Measurements from ENCODE around the gene MAPKAP1. TPM values are rescaled to one million over a fixed set of nuclear protein-coding genes. Genes with fewer than 3 reads are reported as not detected.
"Not testable (repeated sequence)": the region's sequence is repeated elsewhere in the genome, so short reads cannot be mapped to it uniquely, and the experiment has no call there.

MAPKAP1 gene
- total RNA-seq, 4 donors from 2014 or later = 76.5 to 141 (median 87.5) TPM

DNA sequence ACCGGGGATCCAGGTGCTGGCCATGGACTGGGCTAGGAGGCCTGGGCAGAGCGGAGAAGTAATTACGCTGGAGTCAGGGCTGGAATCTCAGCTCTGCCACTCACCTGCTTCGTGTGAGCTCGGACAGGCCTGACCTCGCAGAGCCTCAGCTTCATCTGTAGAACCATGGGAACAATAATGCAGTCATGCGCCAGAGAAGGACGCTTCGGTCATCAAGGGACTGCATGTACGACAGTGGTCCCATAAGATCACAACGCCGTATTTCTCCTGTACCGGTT, 300.3 kb downstream of the MAPKAP1 start:
- Histone ChIP-seq H3K9me3 (no peaks in the 10 kb centered on the region), H3K36me3 (no peaks in the 10 kb centered on the region), H3K4me1 (peaks cover 0 to 16% (median 0%) of the 10 kb centered on the region in 3 donors), H3K27me3 (no peaks in the 10 kb centered on the region), H3K27ac (no peak overlapping the region), H3K4me3 (no peak overlapping the region)
- WGBS, 2 donors (ENCODE audit: low coverage in 1 of 2) = 97% methylated on average over 6 of the region's 13 CpGs; no CpG with 5 or more reads in 1 of the 2 donors
- TF ChIP-seq, protein P1, sequence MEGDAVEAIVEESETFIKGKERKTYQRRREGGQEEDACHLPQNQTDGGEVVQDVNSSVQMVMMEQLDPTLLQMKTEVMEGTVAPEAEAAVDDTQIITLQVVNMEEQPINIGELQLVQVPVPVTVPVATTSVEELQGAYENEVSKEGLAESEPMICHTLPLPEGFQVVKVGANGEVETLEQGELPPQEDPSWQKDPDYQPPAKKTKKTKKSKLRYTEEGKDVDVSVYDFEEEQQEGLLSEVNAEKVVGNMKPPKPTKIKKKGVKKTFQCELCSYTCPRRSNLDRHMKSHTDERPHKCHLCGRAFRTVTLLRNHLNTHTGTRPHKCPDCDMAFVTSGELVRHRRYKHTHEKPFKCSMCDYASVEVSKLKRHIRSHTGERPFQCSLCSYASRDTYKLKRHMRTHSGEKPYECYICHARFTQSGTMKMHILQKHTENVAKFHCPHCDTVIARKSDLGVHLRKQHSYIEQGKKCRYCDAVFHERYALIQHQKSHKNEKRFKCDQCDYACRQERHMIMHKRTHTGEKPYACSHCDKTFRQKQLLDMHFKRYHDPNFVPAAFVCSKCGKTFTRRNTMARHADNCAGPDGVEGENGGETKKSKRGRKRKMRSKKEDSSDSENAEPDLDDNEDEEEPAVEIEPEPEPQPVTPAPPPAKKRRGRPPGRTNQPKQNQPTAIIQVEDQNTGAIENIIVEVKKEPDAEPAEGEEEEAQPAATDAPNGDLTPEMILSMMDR (IDR thresholded peaks at IDR 0.05) = no peak
- TF ChIP-seq POLR2AphosphoS5 (IDR thresholded peaks at IDR 0.05) (no peak), POLR2A (IDR thresholded peaks at IDR 0.05) (no peak), EP300 (IDR thresholded peaks at IDR 0.05) (no peak)
- no peak for ATAC-seq

DNA sequence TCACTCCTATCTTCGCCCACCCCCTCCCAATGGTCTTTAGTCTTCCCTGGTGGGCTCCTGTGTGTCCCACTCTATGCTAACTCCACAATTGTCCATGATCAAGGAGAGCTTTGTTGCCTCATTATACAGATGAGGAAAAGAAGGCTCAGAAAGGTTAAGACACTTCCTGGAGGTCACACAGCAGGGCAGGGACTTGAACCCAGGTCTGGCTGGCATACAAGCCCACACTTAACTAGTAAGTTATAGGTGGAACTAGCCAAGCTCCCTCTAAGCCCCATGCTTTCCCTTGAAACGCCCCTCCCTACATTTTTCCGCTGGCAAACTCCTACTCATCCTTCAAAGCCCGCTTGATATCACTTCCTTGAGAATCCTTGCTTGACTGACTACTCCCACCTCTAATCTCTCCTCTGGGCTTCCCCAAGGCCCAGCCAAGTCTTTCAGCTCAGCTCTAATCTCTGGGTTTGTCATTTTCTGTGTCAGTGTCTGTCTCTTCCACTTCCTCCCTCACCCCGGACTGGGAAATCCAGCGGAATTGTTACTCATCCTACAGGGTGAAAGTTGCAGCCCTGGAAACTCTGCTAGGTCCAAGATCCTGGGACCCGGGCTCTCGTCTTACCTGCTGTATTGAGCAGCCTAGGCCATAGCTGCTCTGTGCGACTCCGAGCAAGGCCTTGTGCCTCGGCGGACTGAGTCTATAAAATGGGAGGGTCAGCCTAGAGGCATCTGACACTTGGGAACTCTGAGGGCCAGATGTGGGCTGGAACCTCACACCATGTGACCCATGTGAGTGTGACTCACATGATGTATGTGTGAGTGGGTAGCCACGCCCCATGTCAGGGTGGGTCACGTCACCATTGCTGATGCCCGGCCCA, 300.8 kb downstream of the MAPKAP1 start:
- Histone ChIP-seq H3K27ac (no peak overlapping the region), H3K4me1 (peaks cover 0 to 16% (median 0%) of the 10 kb centered on the region in 3 donors), H3K27me3 (no peaks in the 10 kb centered on the region), H3K36me3 (no peaks in the 10 kb centered on the region), H3K9me3 (no peaks in the 10 kb centered on the region), H3K4me3 (no peak overlapping the region)
- ATAC-seq = no peak
- 90 to 93% methylated on average over 5 of the region's 15 CpGs for WGBS, 2 donors (ENCODE audit: low coverage in 1 of 2)
- TF ChIP-seq, protein P1 (IDR thresholded peaks at IDR 0.05) = no peak
- TF ChIP-seq EP300 (IDR thresholded peaks at IDR 0.05) (no peak), POLR2A (IDR thresholded peaks at IDR 0.05) (no peak), POLR2AphosphoS5 (IDR thresholded peaks at IDR 0.05) (no peak)

DNA sequence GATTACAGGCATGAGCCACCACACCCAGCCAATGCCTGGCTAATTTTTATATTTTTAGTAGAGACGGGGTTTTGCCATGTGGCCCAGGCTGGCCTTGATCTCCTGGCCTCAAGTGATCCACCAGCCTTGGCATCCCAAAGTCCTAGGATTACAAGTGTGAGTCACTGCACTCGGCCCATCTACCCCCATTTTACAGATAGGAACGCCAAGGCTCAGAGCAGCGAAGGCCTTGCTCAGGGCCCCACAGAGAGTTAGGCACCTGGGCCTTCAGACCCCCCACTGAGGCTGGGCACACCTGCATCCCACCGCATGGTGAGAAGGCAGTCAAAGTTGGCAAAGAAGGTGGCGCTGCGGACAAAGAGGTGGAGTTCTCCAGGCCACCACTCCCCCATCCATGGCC, 302.3 kb downstream of the MAPKAP1 start:
- no peaks in the 10 kb centered on the region for H3K9me3 ChIP-seq
- no peaks in the 10 kb centered on the region for H3K27me3 ChIP-seq
- H3K27ac ChIP-seq = no peak overlapping the region
- H3K4me3 ChIP-seq = no peak overlapping the region
- TF ChIP-seq POLR2A (IDR thresholded peaks at IDR 0.05) (no peak), POLR2AphosphoS5 (IDR thresholded peaks at IDR 0.05) (no peak), EP300 (IDR thresholded peaks at IDR 0.05) (no peak)
- TF ChIP-seq, protein P1 (IDR thresholded peaks at IDR 0.05) = no peak
- 74% methylated on average over 4 of the region's 7 CpGs; no CpG with 5 or more reads in 1 of the 2 donors for WGBS, 2 donors (ENCODE audit: low coverage in 1 of 2)
- peaks cover 0 to 16% (median 0%) of the 10 kb centered on the region in 3 donors for H3K4me1 ChIP-seq
- no peaks in the 10 kb centered on the region for H3K36me3 ChIP-seq
- no peak for ATAC-seq

DNA sequence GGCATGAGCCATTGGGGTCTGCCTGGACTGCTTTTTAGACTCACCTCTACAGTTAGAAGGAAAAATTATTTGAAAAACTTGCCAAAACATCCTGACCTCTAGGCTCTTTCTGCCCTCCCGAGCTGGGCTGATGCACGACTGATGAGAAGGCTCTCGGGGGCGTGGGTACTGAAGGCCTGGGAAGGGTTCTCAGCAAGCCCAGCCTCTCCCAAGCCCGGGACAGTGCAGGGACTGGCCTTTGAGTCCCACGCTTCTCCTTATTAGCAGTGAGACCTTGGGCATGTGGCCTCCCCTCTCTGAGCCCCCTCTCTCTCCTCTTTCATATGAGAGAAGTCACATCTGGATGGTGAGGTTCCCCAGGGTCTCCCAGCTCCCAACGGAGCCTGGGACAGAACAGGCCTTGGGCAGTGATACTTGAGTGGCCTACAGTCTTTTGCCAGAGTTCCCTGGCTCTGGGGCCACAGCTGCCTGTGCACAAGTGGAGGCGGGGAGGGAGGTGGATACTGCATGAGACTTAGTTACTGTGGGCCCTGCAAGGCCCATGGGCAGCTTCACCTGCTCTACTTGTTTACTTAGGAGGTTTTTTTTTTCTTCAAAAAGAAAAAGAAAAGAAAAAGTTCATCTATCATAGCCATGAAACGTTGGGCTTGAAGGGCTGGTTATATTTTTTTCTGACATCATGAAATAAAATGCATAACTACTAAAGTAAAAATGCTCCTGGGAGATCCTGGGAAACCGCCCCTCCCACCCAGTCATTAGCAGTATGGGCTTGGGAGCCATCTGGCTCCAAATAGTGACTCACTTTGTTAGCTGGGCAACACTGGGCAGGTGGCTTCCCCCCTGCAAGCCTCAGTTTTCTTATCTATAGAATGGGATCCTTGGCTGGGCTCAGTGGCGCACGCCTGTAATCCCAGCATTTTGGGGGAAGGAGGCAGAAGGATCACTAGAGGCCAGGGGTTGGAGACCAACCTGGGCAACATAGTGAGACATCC, 306.0 kb downstream of the MAPKAP1 start:
- TF ChIP-seq, protein P1 (IDR thresholded peaks at IDR 0.05) = no peak
- TF ChIP-seq POLR2AphosphoS5 (IDR thresholded peaks at IDR 0.05) (no peak), POLR2A (IDR thresholded peaks at IDR 0.05) (no peak), EP300 (IDR thresholded peaks at IDR 0.05) (no peak)
- no peaks in the 10 kb centered on the region for H3K9me3 ChIP-seq

DNA sequence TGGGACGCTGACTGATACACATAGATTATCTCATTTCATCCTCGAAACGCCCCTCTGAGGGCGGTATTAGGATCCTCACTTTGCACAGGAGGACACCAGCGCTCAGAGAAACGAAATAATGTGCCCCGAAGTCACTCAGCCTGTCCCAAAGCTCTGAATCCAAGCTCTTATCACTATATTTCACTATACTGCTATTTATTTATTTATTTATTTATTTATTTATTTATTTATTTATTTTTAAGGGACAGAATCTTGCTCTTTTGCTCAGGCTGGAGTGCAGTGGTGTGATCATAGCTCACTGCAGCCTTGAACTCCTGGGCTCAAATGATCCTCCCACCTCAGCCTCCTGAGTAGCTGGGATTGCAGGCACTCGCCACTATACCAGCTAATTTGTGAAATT, 306.8 kb downstream of the MAPKAP1 start:
- H3K27ac ChIP-seq, H3K27me3 ChIP-seq, H3K4me3 ChIP-seq, H3K4me1 ChIP-seq, ATAC-seq, H3K36me3 ChIP-seq, H3K9me3 ChIP-seq: not testable (repeated sequence)
- 93 to 97% methylated on average over 4 to 7 of the region's 8 CpGs for WGBS, 2 donors (ENCODE audit: low coverage in 1 of 2)

More for the DNA sequence above, 306.0 kb downstream of the MAPKAP1 start:
- Histone ChIP-seq H3K27ac (no peak overlapping the region), H3K4me3 (no peak overlapping the region), H3K27me3 (no peaks in the 10 kb centered on the region), H3K4me1 (no peaks in the 10 kb centered on the region), H3K36me3 (no peaks in the 10 kb centered on the region)
- WGBS, 2 donors (ENCODE audit: low coverage in 1 of 2) = 74 to 78% methylated on average over 3 to 5 of the region's 12 CpGs
- no peak for ATAC-seq

Measured in gastroesophageal sphincter (tissue), 4 donors.